HEK293 (cell line): ENCODE data around the gene MRPL45.

Source experiments
- CTCF ChIA-PET: fragments of 350-600 bp; formaldehyde crosslinking; extraction: SDS; loops from one replicate; lab custom pipeline; 2021; ENCODE audit warnings: antibody characterized with exemption; lab: Yijun Ruan, JAX
- POLR2A ChIA-PET: fragments of 300-600 bp; formaldehyde crosslinking; extraction: SDS; loops from one replicate; lab custom pipeline; 2020; ENCODE audit warnings: antibody characterized with exemption, inconsistent platforms; lab: Yijun Ruan, JAX
- H3K27ac ChIP-seq: fragments of 200-500 bp; sonication (Bioruptor generic); 2 replicates; pipeline ENCODE4 v1.5.1; 2014; ENCODE audit warnings: low read depth, low read length, control low read depth, inconsistent platforms; ENCODE audit errors: extremely low read depth
- H3K36me3 ChIP-seq, 2 experiments: fragments of 200-500 bp in 1 of 2; sonication (Bioruptor generic) in 1 of 2; 1 replicate in 1 of 2; 2 replicates in 1 of 2; pipeline ENCODE4 v1.5.1; 2014 to 2017; ENCODE audit warnings: inconsistent platforms in 2 of 2, low read length in 2 of 2; ENCODE audit not compliant: control insufficient read depth in 2 of 2, insufficient read depth in 1 of 2
- H3K4me1 ChIP-seq: fragments of 200-500 bp; sonication (Bioruptor generic); 2 replicates; pipeline ENCODE4 v1.5.1; 2014; ENCODE audit warnings: mild to moderate bottlenecking, low read length, inconsistent platforms; ENCODE audit not compliant: control insufficient read depth, insufficient read depth
- H3K4me3 ChIP-seq: 2 replicates; pipeline ENCODE4 v1.5.1; 2011; ENCODE audit warnings: low read depth, mild to moderate bottlenecking, control low read depth, low read length, moderate library complexity
- H3K9me3 ChIP-seq: fragments of 200-500 bp; sonication (Bioruptor generic); 2 replicates; pipeline ENCODE4 v1.5.1; 2014; ENCODE audit warnings: low read depth, low read length, inconsistent platforms; ENCODE audit not compliant: control insufficient read depth, insufficient read depth
- KLF9 ChIP-seq: fragments of 450-650 bp; formaldehyde crosslinking; IDR thresholded peaks from 2 replicates; pipeline ENCODE4 v1.5.1; 2016; ENCODE audit warnings: missing biosample characterization, missing genetic modification characterization, low read depth
- OSR2 ChIP-seq: fragments of 450-650 bp; formaldehyde crosslinking; IDR thresholded peaks from 2 replicates; pipeline ENCODE4 v1.5.1; 2016; ENCODE audit warnings: missing biosample characterization, missing genetic modification characterization
- RBAK ChIP-seq: fragments of 450-650 bp; formaldehyde crosslinking; IDR thresholded peaks from 2 replicates; pipeline ENCODE4 v1.5.1; 2016; ENCODE audit warnings: missing biosample characterization, missing genetic modification characterization
- WT1 ChIP-seq: fragments of 450-650 bp; formaldehyde crosslinking; IDR thresholded peaks from 2 replicates; pipeline ENCODE4 v1.5.1; 2016; ENCODE audit warnings: missing biosample characterization, missing genetic modification characterization
- ZFHX2 ChIP-seq: fragments of 450-650 bp; formaldehyde crosslinking; conservative IDR thresholded peaks from 2 replicates; pipeline ENCODE4 v1.5.1; 2016; ENCODE audit warnings: missing biosample characterization, missing genetic modification characterization
- ZFP3 ChIP-seq: fragments of 450-650 bp; formaldehyde crosslinking; IDR thresholded peaks from 2 replicates; pipeline ENCODE4 v1.5.1; 2016; ENCODE audit warnings: low read depth, missing biosample characterization, missing genetic modification characterization
- ZNF114 ChIP-seq: fragments of 450-650 bp; formaldehyde crosslinking; IDR thresholded peaks from 2 replicates; pipeline ENCODE4 v1.5.0; 2017; ENCODE audit warnings: missing biosample characterization, missing genetic modification characterization
- ZNF138 ChIP-seq: fragments of 450-650 bp; formaldehyde crosslinking; IDR thresholded peaks from 2 replicates; pipeline ENCODE4 v1.5.1; 2016; ENCODE audit warnings: missing biosample characterization, missing genetic modification characterization, borderline replicate concordance
- ZNF140 ChIP-seq: fragments of 450-650 bp; formaldehyde crosslinking; IDR thresholded peaks from 2 replicates; pipeline ENCODE4 v1.5.1; 2016; ENCODE audit warnings: missing biosample characterization, missing genetic modification characterization
- ZNF169 ChIP-seq: fragments of 450-650 bp; formaldehyde crosslinking; IDR thresholded peaks from 2 replicates; pipeline ENCODE4 v1.5.1; 2016; ENCODE audit warnings: missing biosample characterization, missing genetic modification characterization
- ZNF202 ChIP-seq: fragments of 450-650 bp; formaldehyde crosslinking; IDR thresholded peaks from 2 replicates; pipeline ENCODE4 v1.5.1; 2016; ENCODE audit warnings: missing biosample characterization, missing genetic modification characterization, borderline replicate concordance
- ZNF311 ChIP-seq: fragments of 450-650 bp; formaldehyde crosslinking; IDR thresholded peaks from 2 replicates; pipeline ENCODE4 v1.5.1; 2017; ENCODE audit warnings: missing biosample characterization, missing genetic modification characterization, borderline replicate concordance
- ZNF394 ChIP-seq: fragments of 450-650 bp; formaldehyde crosslinking; IDR thresholded peaks from 2 replicates; pipeline ENCODE4 v1.5.1; 2016; ENCODE audit warnings: missing biosample characterization, missing genetic modification characterization, mild to moderate bottlenecking, moderate library complexity, borderline replicate concordance
- ZNF544 ChIP-seq: fragments of 450-650 bp; formaldehyde crosslinking; IDR thresholded peaks from 2 replicates; pipeline ENCODE4 v1.5.0; 2017; ENCODE audit warnings: missing biosample characterization, missing genetic modification characterization
- ZNF558 ChIP-seq: fragments of 450-650 bp; formaldehyde crosslinking; IDR thresholded peaks from 2 replicates; pipeline ENCODE4 v1.5.1; 2016; ENCODE audit warnings: missing biosample characterization, missing genetic modification characterization
- ZNF677 ChIP-seq: fragments of 450-650 bp; IDR thresholded peaks from 2 replicates; pipeline ENCODE4 v1.5.0; 2018; ENCODE audit warnings: missing biosample characterization, mild to moderate bottlenecking, missing genetic modification characterization, moderate library complexity
- ZNF707 ChIP-seq: fragments of 450-650 bp; formaldehyde crosslinking; IDR thresholded peaks from 2 replicates; pipeline ENCODE4 v1.5.1; 2016; ENCODE audit warnings: missing biosample characterization, missing genetic modification characterization
- ZNF768 ChIP-seq: fragments of 450-650 bp; formaldehyde crosslinking; IDR thresholded peaks from 2 replicates; pipeline ENCODE4 v1.5.1; 2018; ENCODE audit warnings: missing biosample characterization, mild to moderate bottlenecking, missing genetic modification characterization
- ZNF777 ChIP-seq: fragments of 450-650 bp; formaldehyde crosslinking; IDR thresholded peaks from 2 replicates; pipeline ENCODE4 v1.5.1; 2017; ENCODE audit warnings: missing biosample characterization, missing genetic modification characterization, borderline replicate concordance
- ZNF837 ChIP-seq: fragments of 450-650 bp; formaldehyde crosslinking; IDR thresholded peaks from 2 replicates; pipeline ENCODE4 v1.5.1; 2016; ENCODE audit warnings: missing biosample characterization, missing genetic modification characterization
- TF ChIP-seq, protein P1 (sequence below): fragments of 450-650 bp; formaldehyde crosslinking; IDR thresholded peaks from 2 replicates; pipeline ENCODE4 v1.5.1; 2016; ENCODE audit warnings: missing biosample characterization, missing genetic modification characterization
- TF ChIP-seq, protein P2 (sequence below): fragments of 450-650 bp; IDR thresholded peaks from 2 replicates; pipeline ENCODE4 v1.5.1; 2018; ENCODE audit warnings: missing biosample characterization, missing genetic modification characterization
- TF ChIP-seq, protein P3 (sequence below): sonication (generic); formaldehyde crosslinking; IDR thresholded peaks from 2 replicates; pipeline ENCODE4 v1.8.1; 2022; ENCODE audit warnings: mild to moderate bottlenecking, moderate library complexity, missing genetic modification reagents

Gene MRPL45

DNA sequence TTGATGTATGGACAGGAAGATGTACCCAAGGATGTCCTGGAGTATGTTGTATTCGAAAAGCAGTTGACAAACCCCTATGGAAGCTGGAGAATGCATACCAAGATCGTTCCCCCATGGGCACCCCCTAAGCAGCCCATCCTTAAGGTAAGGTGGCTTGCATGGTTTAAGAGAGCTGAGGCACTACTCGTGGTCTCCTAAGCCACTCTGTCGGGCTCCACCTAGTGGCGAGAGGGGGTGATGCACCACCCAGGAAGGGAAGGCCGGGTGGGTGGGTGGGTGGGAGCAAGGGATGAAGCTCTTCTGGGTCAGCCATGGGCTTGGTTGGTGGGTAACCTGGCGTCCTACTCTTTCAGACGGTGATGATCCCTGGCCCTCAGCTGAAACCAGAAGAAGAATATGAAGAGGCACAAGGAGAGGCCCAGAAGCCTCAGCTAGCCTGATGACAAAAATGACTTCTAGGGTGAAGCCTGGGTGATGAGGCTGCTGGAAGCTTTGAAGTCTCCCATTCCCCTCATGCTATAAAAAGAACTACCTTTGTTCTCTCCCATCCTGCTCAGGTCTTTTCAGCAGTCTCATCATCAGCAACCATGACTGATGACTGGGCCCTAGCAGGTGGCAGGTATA, 25.3 kb downstream of the MRPL45 start (continued):
- TF ChIP-seq ZNF394 (tag by site-specific recombination), result no peak

DNA sequence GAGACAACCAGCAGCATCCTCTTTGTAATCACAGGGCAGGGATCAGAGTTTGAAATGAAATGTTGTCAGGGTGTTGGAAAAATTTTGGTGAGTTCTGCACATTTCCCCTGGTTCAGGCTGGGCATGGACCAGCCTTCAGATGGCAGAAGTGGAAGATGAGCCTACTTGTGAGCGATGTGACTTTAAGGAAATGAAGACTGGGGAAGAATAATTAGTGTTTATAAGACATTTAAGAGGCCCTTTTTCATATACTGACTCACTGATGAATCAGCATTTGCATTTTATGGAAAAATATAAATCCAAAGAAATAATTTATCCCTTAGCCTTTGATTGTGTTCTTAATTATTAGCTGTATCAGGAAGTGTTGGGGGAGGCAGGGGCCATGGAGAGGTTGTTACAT, 25.9 kb downstream of the MRPL45 start:
- H3K4me1 ChIP-seq, result peaks cover 4% of the 10 kb centered on the region
- CTCF ChIA-PET, result interaction anchor here (0.6 to 6.4 kb wide), 16 partner anchors 10 to 950 kb away, joined by 3 to 124 read pairs (median 4); partner anchors contain the start of gene SOCS7
- no peak overlapping the region for H3K4me3 ChIP-seq

DNA sequence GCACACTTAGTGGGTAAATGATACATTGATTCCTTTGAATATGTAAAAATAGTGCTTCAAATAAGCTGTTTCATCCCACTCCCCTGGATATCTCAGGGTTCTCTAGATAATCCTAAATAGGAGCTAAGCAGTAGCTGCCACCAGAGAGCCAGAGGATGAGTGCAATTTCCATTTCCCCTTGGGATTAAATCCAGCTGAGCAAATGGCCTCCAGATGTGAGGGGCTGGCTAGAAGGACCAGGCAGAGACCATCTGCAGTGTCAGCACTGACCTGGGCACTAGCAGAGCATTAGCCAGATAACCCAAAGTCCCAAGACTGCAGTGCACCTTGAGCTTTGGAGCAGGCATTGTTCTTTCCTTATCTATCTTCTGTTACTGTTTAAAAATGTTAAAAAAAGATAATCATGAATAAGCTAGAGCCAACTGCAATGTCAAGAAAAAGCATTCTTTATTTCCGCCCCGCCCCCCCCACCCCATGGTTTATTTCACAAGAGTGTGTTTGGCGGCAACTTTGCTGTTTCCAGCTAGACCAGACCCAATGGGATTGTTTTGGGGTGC, 27.3 kb downstream of the MRPL45 start:
- Histone ChIP-seq H3K4me1 (peaks cover 4% of the 10 kb centered on the region), H3K4me3 (no peak overlapping the region), H3K27ac (no peak overlapping the region), H3K9me3 (no peaks in the 10 kb centered on the region), H3K36me3 (peaks cover 27 to 45% of the 10 kb centered on the region in 2 experiments)
- ChIA-PET POLR2A (interaction anchor here (0.9 to 1.8 kb wide), 4 partner anchors 9 to 18 kb away, joined by 4 to 8 read pairs (median 6); no protein-coding TSS in a partner anchor), CTCF (interaction anchor here (0.6 to 6.4 kb wide), 6 partner anchors 11 to 608 kb away, joined by 3 to 124 read pairs (median 19); partner anchors contain the start of genes ARHGAP23 and SOCS7)
- TF ChIP-seq ZNF140 (tag by site-specific recombination), result no peak
- TF ChIP-seq ZNF707 (tag by site-specific recombination), result no peak
- TF ChIP-seq ZNF558 (tag by site-specific recombination), result no peak
- no peak for TF ChIP-seq ZNF311 (tag by site-specific recombination)
- TF ChIP-seq ZNF837 (tag by site-specific recombination), result no peak
- no peak for TF ChIP-seq ZNF777
- TF ChIP-seq ZNF677 (tag by site-specific recombination), result no peak

More for the DNA sequence above, 25.9 kb downstream of the MRPL45 start:
- Histone ChIP-seq H3K27ac (no peak overlapping the region), H3K9me3 (no peaks in the 10 kb centered on the region), H3K36me3 (peaks cover 27 to 49% of the 10 kb centered on the region in 2 experiments)
- POLR2A ChIA-PET, result interaction anchor here (0.7 kb wide), 1 partner anchor 18 kb away, joined by 4 read pairs; no protein-coding TSS in a partner anchor
- TF ChIP-seq WT1 (tag by site-specific recombination) (no peak), ZNF114 (no peak), OSR2 (tag by site-specific recombination) (no peak), ZNF169 (tag by site-specific recombination) (no peak), KLF9 (tag by site-specific recombination) (no peak), ZFP3 (tag by site-specific recombination) (no peak), ZFHX2 (tag by site-specific recombination) (no peak), ZNF544 (no peak), ZNF768 (no peak), RBAK (no peak), ZNF138 (tag by site-specific recombination) (no peak), ZNF202 (tag by site-specific recombination) (no peak)
- TF ChIP-seq, protein P1, sequence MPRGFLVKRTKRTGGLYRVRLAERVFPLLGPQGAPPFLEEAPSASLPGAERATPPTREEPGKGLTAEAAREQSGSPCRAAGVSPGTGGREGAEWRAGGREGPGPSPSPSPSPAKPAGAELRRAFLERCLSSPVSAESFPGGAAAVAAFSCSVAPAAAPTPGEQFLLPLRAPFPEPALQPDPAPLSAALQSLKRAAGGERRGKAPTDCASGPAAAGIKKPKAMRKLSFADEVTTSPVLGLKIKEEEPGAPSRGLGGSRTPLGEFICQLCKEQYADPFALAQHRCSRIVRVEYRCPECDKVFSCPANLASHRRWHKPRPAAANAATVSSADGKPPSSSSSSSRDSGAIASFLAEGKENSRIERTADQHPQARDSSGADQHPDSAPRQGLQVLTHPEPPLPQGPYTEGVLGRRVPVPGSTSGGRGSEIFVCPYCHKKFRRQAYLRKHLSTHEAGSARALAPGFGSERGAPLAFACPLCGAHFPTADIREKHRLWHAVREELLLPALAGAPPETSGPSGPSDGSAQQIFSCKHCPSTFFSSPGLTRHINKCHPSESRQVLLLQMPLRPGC (tag by site-specific recombination), result no peak
- TF ChIP-seq, protein P2, sequence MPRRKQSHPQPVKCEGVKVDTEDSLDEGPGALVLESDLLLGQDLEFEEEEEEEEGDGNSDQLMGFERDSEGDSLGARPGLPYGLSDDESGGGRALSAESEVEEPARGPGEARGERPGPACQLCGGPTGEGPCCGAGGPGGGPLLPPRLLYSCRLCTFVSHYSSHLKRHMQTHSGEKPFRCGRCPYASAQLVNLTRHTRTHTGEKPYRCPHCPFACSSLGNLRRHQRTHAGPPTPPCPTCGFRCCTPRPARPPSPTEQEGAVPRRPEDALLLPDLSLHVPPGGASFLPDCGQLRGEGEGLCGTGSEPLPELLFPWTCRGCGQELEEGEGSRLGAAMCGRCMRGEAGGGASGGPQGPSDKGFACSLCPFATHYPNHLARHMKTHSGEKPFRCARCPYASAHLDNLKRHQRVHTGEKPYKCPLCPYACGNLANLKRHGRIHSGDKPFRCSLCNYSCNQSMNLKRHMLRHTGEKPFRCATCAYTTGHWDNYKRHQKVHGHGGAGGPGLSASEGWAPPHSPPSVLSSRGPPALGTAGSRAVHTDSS, result no peak
- TF ChIP-seq, protein P3, sequence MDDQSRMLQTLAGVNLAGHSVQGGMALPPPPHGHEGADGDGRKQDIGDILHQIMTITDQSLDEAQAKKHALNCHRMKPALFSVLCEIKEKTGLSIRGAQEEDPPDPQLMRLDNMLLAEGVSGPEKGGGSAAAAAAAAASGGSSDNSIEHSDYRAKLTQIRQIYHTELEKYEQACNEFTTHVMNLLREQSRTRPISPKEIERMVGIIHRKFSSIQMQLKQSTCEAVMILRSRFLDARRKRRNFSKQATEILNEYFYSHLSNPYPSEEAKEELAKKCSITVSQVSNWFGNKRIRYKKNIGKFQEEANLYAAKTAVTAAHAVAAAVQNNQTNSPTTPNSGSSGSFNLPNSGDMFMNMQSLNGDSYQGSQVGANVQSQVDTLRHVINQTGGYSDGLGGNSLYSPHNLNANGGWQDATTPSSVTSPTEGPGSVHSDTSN, result no peak
